DOHH2 (cell line): ENCODE measurements around the gene NAT8L.

Source experiments
- H3F3A ChIP-seq: fragments of 200-600 bp; sonication (generic), shearing (Covaris generic); 2 replicates; pipeline ENCODE4 v1.6.0; 2016; ENCODE audit warnings: antibody characterized with exemption, mild to moderate bottlenecking; ENCODE audit not compliant: control insufficient read depth, insufficient read depth
- H3K27ac ChIP-seq: fragments of 200-600 bp; sonication (generic); 2 replicates; pipeline ENCODE4 v1.5.1; 2014; ENCODE audit warnings: low read depth, mild to moderate bottlenecking, low read length, moderate library complexity
- H3K27me3 ChIP-seq: fragments of 200-600 bp; sonication (generic); 2 replicates; pipeline ENCODE4 v1.6.1; 2014; ENCODE audit warnings: mild to moderate bottlenecking, low read length, mixed read lengths; ENCODE audit not compliant: control insufficient read depth
- H3K36me3 ChIP-seq: fragments of 200-600 bp; sonication (generic); 2 replicates; pipeline ENCODE4 v1.6.1; 2014; ENCODE audit warnings: mild to moderate bottlenecking, low read length, moderate library complexity, mixed read lengths; ENCODE audit not compliant: control insufficient read depth
- H3K4me1 ChIP-seq: fragments of 200-600 bp; sonication (generic); 2 replicates; pipeline ENCODE4 v1.6.1; 2014; ENCODE audit warnings: mild to moderate bottlenecking, low read length, mixed read lengths; ENCODE audit not compliant: control insufficient read depth
- H3K4me2 ChIP-seq: fragments of 200-600 bp; sonication (generic); 2 replicates; pipeline ENCODE4 v1.6.0; 2014; ENCODE audit warnings: mild to moderate bottlenecking, low read length, moderate library complexity
- H3K4me3 ChIP-seq: fragments of 200-600 bp; sonication (generic); 2 replicates; pipeline ENCODE4 v1.5.1; 2014; ENCODE audit warnings: mild to moderate bottlenecking, low read length, mixed read lengths
- H3K79me2 ChIP-seq: fragments of 200-600 bp; sonication (generic); 2 replicates; pipeline ENCODE4 v1.6.1; 2014; ENCODE audit warnings: mild to moderate bottlenecking, low read length, mixed read lengths; ENCODE audit not compliant: control insufficient read depth
- H3K9me2 ChIP-seq: fragments of 200-600 bp; sonication (generic); replicated peaks from 2 replicates; pipeline ENCODE4 v1.6.1; 2014; ENCODE audit warnings: mild to moderate bottlenecking, low read length, mixed read lengths; ENCODE audit not compliant: control insufficient read depth
- H3K9me3 ChIP-seq: fragments of 200-600 bp; sonication (generic); 2 replicates; pipeline ENCODE4 v1.6.1; 2014; ENCODE audit warnings: antibody characterized with exemption, low read length, mixed read lengths; ENCODE audit not compliant: control insufficient read depth, insufficient read depth
- H4K20me1 ChIP-seq: fragments of 200-600 bp; sonication (generic); 2 replicates; pipeline ENCODE4 v1.6.0; 2014; ENCODE audit warnings: low read depth, mild to moderate bottlenecking, antibody characterized with exemption, low read length, moderate library complexity; ENCODE audit not compliant: control insufficient read depth, insufficient read depth
- CTCF ChIP-seq: fragments of 200-600 bp; sonication (generic); IDR thresholded peaks from one replicate; pipeline ENCODE4 v1.5.1; 2014; ENCODE audit warnings: antibody characterized with exemption, mild to moderate bottlenecking, low read depth, low read length; ENCODE audit not compliant: poor library complexity, severe bottlenecking
- EZH2phosphoT487 ChIP-seq: fragments of 200-600 bp; sonication (generic); IDR thresholded peaks from 2 replicates; pipeline ENCODE4 v1.6.1; 2017; ENCODE audit warnings: borderline replicate concordance, mild to moderate bottlenecking, antibody characterized with exemption, low read length, moderate library complexity, mixed read lengths

The NAT8L gene

GRCh38 chr4:2060611-2061185, 1.6 kb downstream of the NAT8L start:
- no peaks in the 10 kb centered on the region for H3F3A ChIP-seq
- no peak overlapping the region for H3K4me2 ChIP-seq
- no peaks in the 10 kb centered on the region for H4K20me1 ChIP-seq
- no peak overlapping the region for H3K4me3 ChIP-seq
- TF ChIP-seq EZH2phosphoT487: no peak
- TF ChIP-seq CTCF: no peak
- H3K9me2 ChIP-seq: no peaks in the 10 kb centered on the region
- H3K27ac ChIP-seq: no peak overlapping the region
- H3K27me3 ChIP-seq: peaks cover 10% of the 10 kb centered on the region
- no peaks in the 10 kb centered on the region for H3K79me2 ChIP-seq
- no peaks in the 10 kb centered on the region for H3K4me1 ChIP-seq
- no peaks in the 10 kb centered on the region for H3K9me3 ChIP-seq
- no peaks in the 10 kb centered on the region for H3K36me3 ChIP-seq

DNA sequence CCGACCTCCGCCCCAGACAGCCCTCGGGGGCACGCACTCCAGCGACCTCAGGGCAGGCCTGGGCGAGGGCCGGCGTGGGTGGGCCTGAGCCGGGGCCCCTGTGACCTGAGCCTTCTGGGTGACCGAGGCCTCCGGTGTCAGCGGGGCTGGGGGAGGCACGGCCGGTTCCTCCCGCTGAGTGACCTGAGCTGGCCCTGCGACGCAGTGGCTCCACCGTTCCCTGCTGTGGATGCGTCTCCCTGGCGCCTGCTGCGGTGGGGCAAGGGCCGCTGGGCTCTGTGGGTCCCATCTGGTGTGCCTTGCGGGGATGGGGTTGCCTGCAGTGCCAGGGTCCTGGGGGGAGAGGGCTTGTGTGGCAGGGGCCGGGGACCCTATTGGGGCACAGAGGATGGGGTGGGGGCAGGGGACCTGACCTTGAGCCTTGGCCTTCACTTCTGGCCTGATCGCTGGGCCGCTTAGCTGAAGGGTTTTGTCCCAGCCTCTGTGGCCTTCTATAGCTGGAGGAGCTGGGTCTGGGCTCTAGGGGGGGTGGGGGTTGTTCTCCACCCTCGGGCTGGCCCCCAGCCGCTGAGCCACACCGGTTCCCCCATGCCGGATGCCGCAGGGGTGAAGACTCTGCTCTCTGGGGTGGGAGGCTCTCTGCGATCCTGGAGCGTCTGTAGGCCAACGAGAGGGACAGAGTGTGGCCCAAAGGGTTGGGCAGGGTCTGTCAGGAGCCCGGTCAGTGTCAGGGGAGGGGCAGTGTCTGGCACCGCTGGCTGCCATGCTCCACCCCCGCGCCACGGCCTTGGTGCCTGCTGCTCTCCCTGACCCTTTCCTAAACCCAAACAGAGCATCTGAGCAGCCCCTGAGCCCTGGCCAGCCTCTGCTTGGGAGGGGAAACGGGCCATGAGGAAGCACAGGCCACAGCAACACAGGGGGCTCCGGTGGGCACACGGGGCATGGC, 2.3 kb downstream of the NAT8L start:
- TF ChIP-seq CTCF (no peak), EZH2phosphoT487 (no peak)
- H3K27me3 ChIP-seq: peaks cover 10% of the 10 kb centered on the region
- no peak overlapping the region for H3K4me2 ChIP-seq
- H3K4me3 ChIP-seq: no peak overlapping the region
- no peaks in the 10 kb centered on the region for H3K9me2 ChIP-seq
- no peaks in the 10 kb centered on the region for H3K4me1 ChIP-seq
- H3K27ac ChIP-seq: no peak overlapping the region
- no peaks in the 10 kb centered on the region for H3K79me2 ChIP-seq
- H3F3A ChIP-seq: no peaks in the 10 kb centered on the region
- H3K9me3 ChIP-seq: no peaks in the 10 kb centered on the region
- no peaks in the 10 kb centered on the region for H3K36me3 ChIP-seq
- H4K20me1 ChIP-seq: no peaks in the 10 kb centered on the region

GRCh38 chr4:2062168-2062807, 3.2 kb downstream of the NAT8L start:
- Histone ChIP-seq H3K9me2 (no peaks in the 10 kb centered on the region), H3K27me3 (peaks cover 10% of the 10 kb centered on the region), H3K27ac (no peak overlapping the region), H3K36me3 (no peaks in the 10 kb centered on the region), H3K79me2 (no peaks in the 10 kb centered on the region), H3K4me1 (no peaks in the 10 kb centered on the region), H3K4me2 (no peak overlapping the region), H3K4me3 (no peak overlapping the region), H4K20me1 (no peaks in the 10 kb centered on the region), H3K9me3 (no peaks in the 10 kb centered on the region), H3F3A (no peaks in the 10 kb centered on the region)
- TF ChIP-seq EZH2phosphoT487 (no peak), CTCF (no peak)
